GM21367 (cell line): ENCODE measurements around the gene CALN1.
"Not testable (repeated sequence)": the region's sequence is repeated elsewhere in the genome, so short reads cannot be mapped to it uniquely, and the experiment has no call there.

Source experiments
- ATAC-seq: cut with Tn5 transposase; IDR thresholded peaks from one replicate; pipeline ENCODE4 v1.9.1; 2021; ENCODE audit not compliant: unreplicated experiment

Gene CALN1

GRCh38 chr7:71995111-71995510 lies 417.0 kb downstream of the CALN1 start:
- ATAC-seq: no peak

- no peak for ATAC-seq
These were observed 420.6 kb downstream of the CALN1 start for GRCh38 chr7:71991586-71991985.

DNA sequence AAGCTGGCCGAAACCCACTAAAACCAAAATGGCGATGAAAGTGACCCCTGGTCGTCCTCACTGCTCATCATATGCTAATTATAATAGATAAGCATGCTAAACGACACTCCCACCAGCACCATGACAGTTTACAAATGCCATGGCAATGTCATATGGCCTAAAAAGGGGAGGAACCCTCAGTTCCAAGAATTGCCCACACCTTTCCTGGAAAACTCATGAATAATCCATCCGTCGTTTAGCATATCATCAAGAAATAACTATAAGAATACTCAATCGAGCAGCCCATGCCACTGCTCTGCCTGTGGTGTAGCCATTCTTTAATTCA lies 422.0 kb downstream of the CALN1 start:
- no peak for ATAC-seq

GRCh38 chr7:71988201-71988600 lies 423.9 kb downstream of the CALN1 start:
- no peak for ATAC-seq

- ATAC-seq: no peak
These were observed 424.9 kb downstream of the CALN1 start for GRCh38 chr7:71987200-71987767.

DNA sequence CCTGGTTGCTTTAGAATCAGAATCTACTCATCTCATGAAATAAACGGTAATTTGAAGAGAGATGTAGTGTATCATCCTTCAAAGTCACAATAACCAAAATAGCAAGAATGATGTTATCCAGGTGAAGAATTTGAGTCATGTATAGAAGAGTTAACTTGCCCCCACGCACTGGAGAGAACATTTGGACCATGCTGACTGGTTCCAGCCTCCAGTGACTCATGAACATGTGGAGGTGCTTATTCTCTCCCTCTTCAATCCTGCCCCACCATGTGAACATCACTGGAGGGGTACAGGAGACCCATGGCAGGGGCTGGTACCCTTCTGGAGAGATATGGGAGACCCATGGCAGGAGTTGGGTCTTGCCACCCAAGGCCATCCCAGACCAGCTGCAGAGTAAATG lies 427.8 kb downstream of the CALN1 start:
- no peak for ATAC-seq

DNA sequence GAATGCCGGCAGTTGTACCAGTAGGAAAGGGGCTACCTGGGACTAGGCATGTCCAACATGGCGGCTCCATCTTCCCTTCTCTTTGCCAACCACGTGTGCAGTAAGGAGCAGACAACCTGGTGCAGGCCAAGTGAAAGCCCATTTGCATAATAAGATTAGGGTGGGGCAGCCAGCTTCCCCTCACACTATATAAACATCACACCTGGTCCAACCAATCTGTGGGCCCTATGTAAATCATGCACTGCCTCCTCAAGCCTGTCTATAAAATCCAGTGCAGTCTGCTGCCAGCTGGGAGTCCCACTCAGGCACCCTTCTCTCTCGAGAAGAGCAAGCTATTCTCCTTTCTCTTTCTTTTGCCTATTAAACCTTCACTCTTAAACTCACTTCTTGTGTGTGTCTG lies 429.3 kb downstream of the CALN1 start:
- ATAC-seq: no peak

- ATAC-seq: no peak
These were observed 435.5 kb downstream of the CALN1 start for GRCh38 chr7:71976645-71977044.

GRCh38 chr7:71974611-71975010 lies 437.5 kb downstream of the CALN1 start:
- no peak for ATAC-seq

GRCh38 chr7:71972534-71972933 lies 439.6 kb downstream of the CALN1 start:
- no peak for ATAC-seq

GRCh38 chr7:71970725-71971124 lies 441.4 kb downstream of the CALN1 start:
- ATAC-seq: no peak

DNA sequence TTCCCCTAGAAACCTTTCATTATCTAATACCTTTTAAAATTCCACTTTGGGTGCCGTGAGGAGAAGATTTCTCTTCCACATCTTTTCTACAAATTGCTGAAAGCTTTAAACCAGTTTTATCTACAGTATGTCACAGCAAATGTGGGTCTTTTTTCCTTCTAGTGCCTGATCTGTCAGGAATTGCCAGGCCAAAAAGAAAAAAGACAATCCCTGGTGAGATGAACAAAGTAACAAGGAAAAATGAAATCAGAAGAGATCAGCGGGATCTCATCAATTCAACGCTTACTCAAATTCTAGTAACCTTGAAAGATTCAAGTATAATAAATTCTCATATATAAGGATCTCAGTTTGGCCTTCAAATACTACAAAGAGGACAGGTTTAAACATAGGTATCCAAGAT lies 449.5 kb downstream of the CALN1 start:
- no peak for ATAC-seq

GRCh38 chr7:71961283-71961682 lies 450.9 kb downstream of the CALN1 start:
- ATAC-seq: no peak

DNA sequence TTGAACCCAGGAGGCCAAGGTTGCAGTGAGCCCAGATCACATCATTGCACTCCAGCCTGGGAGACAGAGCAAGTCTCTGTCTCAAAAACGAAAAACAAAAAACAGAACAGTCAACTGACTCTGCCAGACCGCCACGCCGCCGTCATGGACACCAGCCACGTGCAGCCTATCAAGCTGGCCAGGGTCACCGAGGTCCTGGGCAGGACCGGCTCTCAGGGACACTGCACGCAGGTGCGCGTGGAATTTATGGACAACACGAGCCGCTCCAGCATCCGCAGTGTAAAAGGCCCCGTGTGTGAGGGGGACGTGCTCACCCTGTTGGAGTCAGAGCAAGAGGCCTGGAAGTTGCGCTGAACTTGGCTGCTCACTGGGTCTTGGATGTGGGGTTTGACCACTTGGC lies 470.0 kb downstream of the CALN1 start:
- ATAC-seq: no peak

DNA sequence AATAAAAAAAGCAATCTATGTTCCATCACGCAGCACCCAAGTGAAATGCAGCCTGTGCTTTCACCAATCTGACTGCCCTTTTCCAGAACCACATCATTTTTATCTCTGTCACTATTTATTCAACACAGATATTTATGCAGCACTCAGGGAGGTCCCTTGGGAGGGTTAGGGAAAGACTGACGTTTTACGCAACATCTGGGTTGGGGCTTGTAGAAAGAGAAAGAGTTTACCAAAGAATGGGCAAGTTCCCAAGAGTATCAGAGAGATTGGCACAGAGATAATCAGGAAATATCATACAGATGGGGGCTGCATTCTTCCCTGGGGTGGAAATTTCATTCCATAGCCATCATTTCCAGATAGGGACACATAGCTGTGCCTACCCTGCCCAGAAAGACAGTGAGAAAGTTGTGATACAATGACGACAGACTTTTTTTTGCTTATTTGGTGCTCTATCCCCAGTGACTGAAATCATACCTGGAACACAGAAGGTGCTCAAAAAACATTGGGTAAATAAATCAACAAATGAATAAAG lies 474.2 kb downstream of the CALN1 start:
- no peak for ATAC-seq

GRCh38 chr7:71935674-71936073 lies 476.5 kb downstream of the CALN1 start:
- no peak for ATAC-seq

- no peak for ATAC-seq
These were observed 478.7 kb downstream of the CALN1 start for GRCh38 chr7:71933426-71933825.

DNA sequence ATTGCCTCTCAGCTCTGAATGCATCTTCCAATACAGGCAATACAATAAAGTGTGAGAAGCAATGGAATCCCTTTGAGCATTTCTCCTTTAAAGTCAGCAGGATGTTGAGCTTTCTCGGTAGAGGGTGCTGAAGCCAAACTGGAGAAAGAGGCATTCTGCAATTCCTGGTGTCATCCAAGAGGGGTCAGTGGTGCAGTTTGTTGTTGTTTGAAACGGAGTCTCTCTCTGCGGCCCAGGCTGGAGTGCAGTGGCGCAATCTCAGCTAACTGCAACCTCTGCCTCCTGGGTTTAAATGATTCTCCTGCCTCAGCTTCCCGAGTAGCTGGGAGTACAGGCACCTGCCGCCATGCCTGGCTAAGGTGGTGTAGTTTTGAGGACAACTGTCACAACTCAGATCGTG lies 486.5 kb downstream of the CALN1 start:
- ATAC-seq: no peak

GRCh38 chr7:71914204-71914603 lies 497.9 kb downstream of the CALN1 start:
- ATAC-seq: not testable (repeated sequence)

DNA sequence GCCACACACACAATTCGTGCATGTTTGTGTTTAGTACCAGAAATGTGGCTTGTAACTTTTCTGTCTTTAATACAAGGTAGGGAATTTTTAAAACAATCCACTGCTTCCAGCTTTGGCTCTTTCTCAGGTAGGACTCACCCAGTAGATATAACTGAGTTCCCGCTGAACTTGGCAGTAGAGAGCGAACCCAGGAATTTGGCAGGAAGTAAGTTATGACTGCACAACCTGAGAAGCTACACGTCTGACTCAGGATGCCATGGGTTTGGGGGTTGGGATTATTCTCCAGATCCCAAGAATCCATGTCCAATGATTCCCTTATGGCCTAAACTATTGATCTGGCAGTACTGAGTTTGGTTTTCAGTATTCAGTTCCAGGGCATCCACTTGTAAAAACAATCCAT lies 499.7 kb downstream of the CALN1 start:
- no peak for ATAC-seq

GRCh38 chr7:71911051-71911450 lies 501.1 kb downstream of the CALN1 start:
- no peak for ATAC-seq

DNA sequence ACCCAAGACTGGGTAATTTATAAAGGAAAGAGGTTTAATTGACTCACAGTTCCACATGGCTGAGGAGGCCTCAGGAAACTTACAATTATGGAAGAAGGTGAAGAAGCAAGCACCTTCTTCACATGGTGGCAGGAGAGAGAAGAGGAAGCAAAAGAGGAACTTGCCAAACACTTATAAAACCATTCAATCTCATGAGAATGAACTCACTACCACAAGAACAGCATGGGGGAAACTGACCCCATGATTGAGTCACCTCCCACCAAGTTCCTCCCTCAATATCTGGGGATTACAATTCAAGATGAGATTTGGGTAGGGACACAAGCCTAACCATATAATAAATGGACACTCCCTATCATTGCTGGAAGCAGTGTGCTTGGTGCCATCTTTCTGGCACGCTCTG lies 506.3 kb downstream of the CALN1 start:
- no peak for ATAC-seq

DNA sequence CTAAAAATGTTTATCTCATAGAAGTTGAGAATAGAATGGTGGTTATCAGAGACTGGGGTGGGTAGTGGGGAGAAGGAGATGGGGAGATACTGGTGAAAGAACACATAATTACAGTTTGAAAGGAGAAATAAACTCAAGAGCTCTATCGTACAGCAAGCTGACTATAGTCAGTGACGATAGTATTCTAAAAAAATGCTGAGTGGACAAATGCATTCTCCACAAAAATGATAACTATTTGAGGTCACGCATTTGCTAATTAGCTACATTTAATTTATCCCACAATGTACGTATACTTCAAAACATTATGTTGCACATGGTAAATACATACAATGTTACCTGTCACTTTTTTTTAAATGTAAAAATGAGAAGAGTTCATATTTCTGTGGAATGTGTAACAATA lies 507.7 kb downstream of the CALN1 start:
- no peak for ATAC-seq

GRCh38 chr7:71900556-71900955 lies 511.6 kb downstream of the CALN1 start:
- ATAC-seq: no peak
